ENCODE results near the gene KRTCAP2. TPM values are rescaled to one million over a fixed set of nuclear protein-coding genes. Genes with fewer than 3 reads are reported as not detected.

KRTCAP2 gene
- total RNA-seq, 1 donor from 2014 or later: 128 TPM

- H3K36me3 Mint-ChIP-seq (ENCODE audit: low read depth): no peaks in the 10 kb centered on the region
- no peak overlapping the region for H3K4me3 Mint-ChIP-seq
- DNase-seq (no peak), ATAC-seq (ENCODE audit: low read depth) (no peak)
- no peak for TF ChIP-seq CTCF (IDR thresholded peaks at IDR 0.05)
- peaks cover 40% of the 10 kb centered on the region for H3K27me3 Mint-ChIP-seq
- ChIA-PET CTCF (interaction anchor here (1.2 kb wide), 1 partner anchor 48 kb away, joined by 4 read pairs; the partner anchor contains the start of gene KRTCAP2), POLR2A (interaction anchor here (1.8 to 2.1 kb wide), 2 partner anchors 10 to 42 kb away, joined by 5 to 6 read pairs; no protein-coding TSS in a partner anchor)
- no peak overlapping the region for H3K27ac Mint-ChIP-seq
- H3K4me1 Mint-ChIP-seq: peaks cover 30% of the 10 kb centered on the region
- no peaks in the 10 kb centered on the region for H3K9me3 Mint-ChIP-seq
- intact Hi-C loops (cut with micrococcal nuclease): loop anchor here (5.0 kb wide), 1 partner anchor 33 kb away; no protein-coding TSS in a partner anchor
Observed at GRCh38 chr1:155125511-155125945, 47.6 kb downstream of the KRTCAP2 start.

- DNase-seq (no peak), ATAC-seq (ENCODE audit: low read depth) (no peak)
- Mint-ChIP-seq H3K36me3 (ENCODE audit: low read depth) (no peaks in the 10 kb centered on the region), H3K9me3 (no peaks in the 10 kb centered on the region), H3K27me3 (peaks cover 39% of the 10 kb centered on the region), H3K4me3 (no peak overlapping the region), H3K4me1 (peaks cover 30% of the 10 kb centered on the region), H3K27ac (no peak overlapping the region)
- POLR2A ChIA-PET: interaction anchor here (1.8 to 2.1 kb wide), 2 partner anchors 10 to 42 kb away, joined by 5 to 6 read pairs; no protein-coding TSS in a partner anchor
- intact Hi-C loops (cut with micrococcal nuclease): loop anchor here (5.0 kb wide), 1 partner anchor 32 kb away; no protein-coding TSS in a partner anchor
- TF ChIP-seq CTCF (IDR thresholded peaks at IDR 0.05): no peak
- CTCF ChIA-PET: interaction anchor here (1.2 kb wide), 1 partner anchor 48 kb away, joined by 4 read pairs; the partner anchor contains the start of gene KRTCAP2
Observed at GRCh38 chr1:155124503-155125463, 48.3 kb downstream of the KRTCAP2 start.

DNA sequence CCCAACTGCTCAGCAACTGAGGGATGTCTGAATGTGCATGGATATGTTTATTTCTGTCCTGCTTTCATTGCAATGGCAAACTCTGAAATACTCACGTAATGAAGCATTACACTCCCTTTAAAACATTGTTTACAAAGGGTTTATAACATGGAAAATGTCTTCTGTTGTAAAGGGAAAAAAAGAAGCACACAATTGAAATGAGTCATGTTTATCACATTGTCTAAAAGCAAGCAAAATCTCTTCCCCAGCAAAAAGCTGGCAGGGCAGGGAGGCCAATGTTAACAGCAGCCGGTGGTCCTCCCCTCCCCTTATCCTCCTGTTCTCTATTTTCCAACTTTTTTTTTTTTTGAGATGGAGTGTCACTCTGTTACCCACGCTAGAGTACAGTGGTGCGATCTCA lies 49.3 kb downstream of the KRTCAP2 start:
- intact Hi-C loops (cut with micrococcal nuclease): no loop called here
- TF ChIP-seq CTCF (IDR thresholded peaks at IDR 0.05): no peak
- Mint-ChIP-seq H3K27ac (no peak overlapping the region), H3K27me3 (peaks cover 34% of the 10 kb centered on the region), H3K9me3 (no peaks in the 10 kb centered on the region), H3K4me1 (peaks cover 23% of the 10 kb centered on the region), H3K36me3 (ENCODE audit: low read depth) (no peaks in the 10 kb centered on the region), H3K4me3 (no peak overlapping the region)
- DNase-seq: no peak
- ChIA-PET POLR2A (interaction anchor here (1.8 kb wide), 1 partner anchor 11 kb away, joined by 5 read pairs; no protein-coding TSS in a partner anchor), CTCF (no interaction called here)
- no peak for ATAC-seq (ENCODE audit: low read depth)

GRCh38 chr1:155122308-155122707 lies 50.8 kb downstream of the KRTCAP2 start:
- H3K4me1 Mint-ChIP-seq: peaks cover 9% of the 10 kb centered on the region
- no peak for ATAC-seq (ENCODE audit: low read depth)
- H3K4me3 Mint-ChIP-seq: no peak overlapping the region
- CTCF ChIA-PET: interaction anchor here (1.0 to 1.2 kb wide), 2 partner anchors 31 to 45 kb away, joined by 3 to 4 read pairs; no protein-coding TSS in a partner anchor
- TF ChIP-seq CTCF (IDR thresholded peaks at IDR 0.05): no peak
- no peak overlapping the region for H3K27ac Mint-ChIP-seq
- H3K9me3 Mint-ChIP-seq: no peaks in the 10 kb centered on the region
- H3K27me3 Mint-ChIP-seq: peaks cover 30% of the 10 kb centered on the region
- no peaks in the 10 kb centered on the region for H3K36me3 Mint-ChIP-seq (ENCODE audit: low read depth)
- intact Hi-C loops (cut with micrococcal nuclease): no loop called here
- DNase-seq: no peak
- POLR2A ChIA-PET: interaction anchor here (0.7 to 1.3 kb wide), 3 partner anchors 13 to 50 kb away, joined by 3 to 6 read pairs (median 4); partner anchors contain the start of gene KRTCAP2

GRCh38 chr1:155121249-155121648 lies 51.9 kb downstream of the KRTCAP2 start:
- DNase-seq (no peak), ATAC-seq (ENCODE audit: low read depth) (no peak)
- no peaks in the 10 kb centered on the region for H3K36me3 Mint-ChIP-seq (ENCODE audit: low read depth)
- intact Hi-C loops (cut with micrococcal nuclease): no loop called here
- H3K27ac Mint-ChIP-seq: no peak overlapping the region
- peaks cover 24% of the 10 kb centered on the region for H3K27me3 Mint-ChIP-seq
- H3K4me1 Mint-ChIP-seq: peaks cover under 1% of the 10 kb centered on the region
- CTCF ChIA-PET: interaction anchor here (0.9 to 1.0 kb wide), 2 partner anchors 30 to 46 kb away, joined by 3 read pairs; no protein-coding TSS in a partner anchor
- no peak overlapping the region for H3K4me3 Mint-ChIP-seq
- no peak for TF ChIP-seq CTCF (IDR thresholded peaks at IDR 0.05)
- POLR2A ChIA-PET: no interaction called here
- no peaks in the 10 kb centered on the region for H3K9me3 Mint-ChIP-seq
